HG03064 (cell line): ENCODE results near the gene COQ10B.
"Not testable (repeated sequence)": the region's sequence is repeated elsewhere in the genome, so short reads cannot be mapped to it uniquely, and the experiment has no call there.

Experiments used
- ATAC-seq: cut with Tn5 transposase; IDR thresholded peaks from one replicate; pipeline ENCODE4 v1.9.1; 2021; ENCODE audit warnings: low read depth; ENCODE audit not compliant: unreplicated experiment

The COQ10B gene

DNA sequence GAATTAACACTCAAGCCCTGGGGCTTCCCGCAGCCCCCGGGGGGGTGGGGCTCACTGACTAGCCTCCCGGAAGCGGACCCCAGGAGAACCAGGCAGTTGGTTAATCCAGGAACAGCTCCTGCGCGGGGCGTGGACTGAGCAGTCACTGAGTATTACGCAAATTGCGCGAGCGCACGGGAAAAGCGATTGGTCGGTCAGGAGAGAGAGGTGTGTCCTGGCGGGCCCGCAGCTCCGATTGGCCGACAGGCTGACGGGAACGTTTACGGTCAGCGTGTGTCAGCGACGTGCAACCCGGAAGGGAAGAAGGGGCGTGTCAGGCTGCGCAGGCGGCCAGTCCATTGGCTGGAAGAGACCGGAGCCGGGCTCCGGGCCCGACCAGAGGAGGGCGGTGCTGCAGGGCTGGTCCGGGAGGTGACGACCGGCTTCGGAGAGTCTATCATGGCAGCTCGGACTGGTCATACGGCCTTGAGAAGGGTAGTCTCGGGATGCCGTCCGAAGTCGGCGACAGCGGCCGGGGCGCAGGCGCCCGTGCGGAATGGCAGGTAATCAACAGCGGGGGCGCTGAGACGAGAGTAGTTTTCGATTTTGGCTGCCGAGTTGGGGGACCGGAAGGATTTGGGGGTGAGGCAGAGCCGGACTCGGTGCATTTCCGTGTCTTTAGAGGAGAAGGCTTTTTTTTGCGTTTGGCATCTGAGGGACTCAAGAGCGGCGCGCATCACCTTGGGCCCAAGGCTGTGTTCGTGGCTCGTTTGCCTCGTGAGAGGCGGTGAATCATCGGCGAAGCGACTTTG is at the start of gene COQ10B:
Gene COQ10B, plus strand, starts transcription at position 430 of the 791 bp plus-strand sequence. Its CDS starts 9 bp downstream, at position 439.
- ATAC-seq = peak; percentile 96

DNA sequence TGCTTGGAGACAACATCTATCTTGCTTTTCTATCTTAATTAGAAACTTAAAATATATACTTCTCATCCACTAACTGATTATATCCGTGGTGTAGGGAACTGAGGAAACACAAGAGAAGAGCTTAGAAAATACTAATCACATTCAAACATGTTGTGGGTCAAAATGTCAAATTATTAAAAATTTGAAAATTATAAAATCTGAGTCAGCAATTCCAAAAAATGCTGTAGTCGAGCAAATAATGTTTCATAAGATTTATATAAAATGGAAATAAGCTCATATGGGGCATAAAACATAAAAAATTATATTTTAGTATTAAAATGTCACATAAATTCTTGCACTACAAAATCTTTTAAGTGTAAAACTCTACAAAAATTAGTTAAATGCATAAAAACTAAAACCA is 47.8 kb upstream of the COQ10B start:
- ATAC-seq = no peak

DNA sequence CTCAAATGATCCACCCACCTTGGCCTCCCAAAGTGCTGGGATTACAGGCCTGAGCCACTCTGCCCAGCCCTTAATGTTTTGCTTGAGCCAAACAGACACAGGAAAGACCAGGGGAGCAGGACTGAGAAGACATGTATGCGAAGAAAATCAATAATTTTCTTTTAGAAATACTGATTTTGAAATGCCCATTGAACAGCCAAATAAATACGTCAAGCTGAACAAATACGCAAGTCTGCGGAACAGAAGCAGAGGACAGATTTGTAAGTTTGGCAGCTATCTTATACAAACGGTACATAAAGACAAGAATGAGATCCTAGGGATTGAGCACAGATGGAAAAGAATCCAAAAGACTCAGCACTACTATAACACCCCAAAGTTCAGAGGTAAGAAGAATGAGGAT is 39.3 kb upstream of the COQ10B start:
- ATAC-seq = no peak

DNA sequence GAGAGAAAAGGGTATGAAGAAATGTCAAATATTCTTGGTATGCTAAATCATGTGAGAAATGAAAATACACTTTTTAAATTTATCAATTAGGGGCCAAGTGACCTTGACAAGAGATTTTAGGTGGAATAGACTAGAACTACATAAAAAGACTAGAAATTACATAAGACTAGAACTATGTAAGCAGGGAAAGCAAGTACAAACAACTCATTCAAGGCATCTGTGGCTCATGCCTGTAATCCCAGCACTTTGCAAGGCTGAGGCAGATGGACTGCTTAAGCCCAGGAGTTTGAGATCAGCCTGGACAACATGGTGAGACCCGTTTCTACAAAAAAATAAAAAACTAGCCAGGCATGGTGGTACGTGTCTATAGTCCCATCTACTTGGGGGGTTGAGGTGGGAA is 38.8 kb upstream of the COQ10B start:
- no peak for ATAC-seq

DNA sequence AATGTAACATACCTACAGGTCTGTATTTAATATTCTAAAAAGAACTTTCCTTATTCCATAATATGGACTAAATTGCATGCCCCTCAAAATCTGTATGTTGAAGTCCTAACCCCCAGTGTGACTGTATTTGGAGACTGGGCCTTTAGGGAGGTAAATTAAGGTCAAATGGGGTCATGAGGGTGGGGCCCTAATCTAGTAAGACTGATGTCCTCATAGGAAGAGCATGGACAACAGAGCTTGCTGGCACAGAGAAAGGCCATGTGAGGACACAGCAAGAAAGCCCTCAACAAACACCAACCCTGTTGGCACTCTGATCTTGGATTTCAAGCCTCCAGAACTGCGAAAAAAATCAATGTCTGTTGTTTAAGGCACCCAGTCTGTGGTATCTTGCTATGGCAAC is 37.1 kb upstream of the COQ10B start:
- ATAC-seq = no peak

DNA sequence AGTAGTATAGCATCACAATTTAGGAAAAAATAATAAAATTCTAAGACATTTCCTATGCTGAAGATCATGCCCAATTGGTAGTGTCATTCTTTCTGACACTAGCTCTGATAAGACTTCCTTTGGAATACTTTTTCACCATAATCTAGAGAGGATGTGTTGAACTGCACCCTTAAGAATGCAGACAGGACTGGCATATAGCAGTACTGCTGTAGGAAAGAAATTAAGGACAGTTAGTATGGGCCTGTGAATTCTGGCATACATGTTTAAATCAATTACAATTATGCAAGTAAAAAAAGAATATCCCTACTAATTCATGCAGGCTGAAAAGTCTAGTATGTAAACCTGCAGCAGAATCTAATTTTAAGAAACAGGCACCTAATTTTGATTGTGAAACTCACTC is 33.9 kb upstream of the COQ10B start:
- ATAC-seq = no peak

DNA sequence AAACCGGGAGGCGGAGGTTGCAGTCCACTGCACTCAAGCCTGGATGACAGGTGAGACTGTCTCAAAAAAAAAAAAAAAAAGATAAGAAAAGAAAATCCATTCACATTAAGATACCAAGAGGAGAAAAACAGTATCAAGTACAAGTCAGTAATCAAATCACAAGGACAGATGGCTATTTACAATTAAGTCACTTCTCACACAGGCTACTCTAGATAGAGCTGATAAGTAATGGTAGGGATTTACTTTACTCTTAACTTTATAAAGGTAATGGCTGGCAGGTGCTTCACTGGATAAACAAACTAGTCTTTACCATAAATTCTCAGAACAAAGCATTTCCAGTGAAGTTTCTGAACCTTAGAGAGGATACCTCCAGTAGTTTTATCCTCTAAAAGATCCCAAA is 30.0 kb upstream of the COQ10B start:
- no peak for ATAC-seq

DNA sequence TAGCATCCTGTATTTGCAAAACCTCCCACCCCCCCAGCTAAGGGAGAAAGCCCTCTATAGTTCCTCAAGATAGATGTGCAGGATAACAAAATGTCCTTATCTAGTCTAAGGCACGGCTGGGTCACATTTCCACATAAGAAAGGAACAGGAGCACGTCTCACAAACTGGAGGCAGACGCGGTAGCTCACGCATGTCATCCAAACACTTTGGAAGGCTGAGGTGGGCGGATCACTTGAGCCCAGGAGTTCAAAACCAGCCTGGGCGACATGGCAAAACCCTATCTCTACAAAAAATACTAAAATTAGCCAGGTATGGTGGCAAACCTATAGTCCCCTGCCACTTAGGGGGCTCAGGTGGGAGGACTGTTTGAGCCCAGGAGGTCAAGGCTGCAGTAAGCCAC is 27.8 kb upstream of the COQ10B start:
- ATAC-seq = no peak

DNA sequence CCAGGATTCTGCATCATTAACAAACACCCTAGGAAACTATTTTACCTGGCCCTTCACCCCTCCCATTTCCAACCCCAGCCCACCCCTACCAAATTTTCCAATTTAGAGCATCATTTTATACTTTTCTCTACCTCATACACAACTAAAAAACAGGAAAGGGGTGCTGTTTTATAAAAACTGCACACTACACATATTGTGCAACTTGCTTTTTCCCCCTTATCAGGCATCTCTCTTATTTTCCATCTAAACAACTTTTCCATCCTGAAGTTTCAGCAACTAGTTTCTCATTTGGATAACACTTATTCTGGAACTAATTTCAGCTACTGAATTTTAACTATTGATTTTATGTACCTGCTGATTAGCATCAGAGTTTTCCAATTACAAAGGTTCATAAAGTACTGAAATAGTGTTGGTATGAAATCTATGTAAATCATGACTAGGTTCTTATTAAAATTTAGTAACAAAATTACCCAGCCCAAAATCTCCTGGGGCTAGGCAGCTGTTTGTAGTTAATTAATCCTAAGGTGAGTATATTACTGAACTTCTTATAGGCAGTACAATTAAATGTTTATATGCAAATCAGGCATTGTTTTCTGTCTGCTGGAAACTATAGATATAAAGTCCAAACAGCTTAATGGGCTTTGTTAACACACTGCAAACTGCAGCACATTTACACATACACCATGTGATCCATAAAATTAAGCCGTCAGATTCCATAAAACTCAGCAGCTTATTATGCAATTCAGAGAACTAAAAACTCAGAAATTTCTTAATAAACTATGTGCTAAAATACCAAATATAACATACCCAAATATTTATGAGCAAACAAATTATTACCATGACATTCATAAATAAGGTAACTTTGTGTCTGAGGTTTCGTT is 26.4 kb upstream of the COQ10B start:
- no peak for ATAC-seq

DNA sequence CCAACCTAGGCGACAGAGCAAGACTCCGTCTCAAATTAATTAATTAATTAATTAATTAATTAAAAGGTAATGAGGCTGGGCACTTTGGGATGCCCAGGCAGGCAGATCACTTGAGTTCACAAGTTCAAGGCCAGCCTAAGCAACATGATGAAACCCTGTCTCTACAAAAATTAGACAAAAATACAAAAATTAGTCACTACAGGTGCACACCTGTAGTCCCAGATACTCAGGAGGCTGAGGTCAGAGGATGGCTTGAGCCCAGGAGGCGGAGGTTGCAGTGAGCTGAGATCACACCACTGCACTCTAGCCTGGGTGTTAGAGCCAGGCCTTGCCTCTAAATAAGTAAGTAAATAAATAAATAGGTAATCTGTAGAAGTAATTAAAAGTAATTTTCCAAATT is 25.4 kb upstream of the COQ10B start:
- no peak for ATAC-seq

DNA sequence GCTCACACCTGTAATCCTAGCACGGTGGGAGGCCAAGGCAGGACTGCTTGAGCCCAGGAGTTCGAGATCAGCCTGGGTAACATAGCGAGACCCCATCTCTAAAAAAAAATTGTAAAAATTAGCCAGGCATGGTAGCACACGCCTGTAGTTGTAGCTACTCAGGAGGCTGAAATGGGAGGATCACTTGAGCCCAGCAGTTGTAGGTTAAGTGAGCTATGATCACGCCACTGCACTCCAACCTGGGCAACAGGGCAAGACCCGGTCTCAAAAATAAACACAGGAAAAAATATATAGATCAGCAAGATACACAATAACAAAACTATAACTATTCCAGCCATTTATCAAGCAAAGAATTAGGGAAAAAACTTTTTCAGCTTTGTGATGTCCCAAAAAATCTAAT is 21.5 kb upstream of the COQ10B start:
- no peak for ATAC-seq

DNA sequence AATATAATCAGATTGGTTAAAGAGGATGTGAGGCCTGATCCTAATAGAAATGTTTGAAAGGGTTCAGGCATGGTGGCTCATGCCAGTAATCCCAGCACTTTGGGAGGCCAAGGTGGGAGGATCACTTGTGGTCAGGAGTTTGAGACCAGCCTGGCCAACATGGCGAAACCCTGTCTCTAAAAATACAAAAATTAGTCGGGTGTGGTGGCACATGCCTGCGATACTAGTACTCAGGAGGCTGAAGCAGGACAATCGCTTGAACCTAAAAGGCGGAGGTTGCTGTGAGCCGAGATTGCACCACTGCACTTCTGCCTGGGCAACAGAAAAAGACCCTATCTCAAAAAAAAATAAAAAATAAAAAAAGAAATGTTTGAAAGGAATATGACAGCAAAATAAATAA is 20.8 kb upstream of the COQ10B start:
- not testable (repeated sequence) for ATAC-seq

DNA sequence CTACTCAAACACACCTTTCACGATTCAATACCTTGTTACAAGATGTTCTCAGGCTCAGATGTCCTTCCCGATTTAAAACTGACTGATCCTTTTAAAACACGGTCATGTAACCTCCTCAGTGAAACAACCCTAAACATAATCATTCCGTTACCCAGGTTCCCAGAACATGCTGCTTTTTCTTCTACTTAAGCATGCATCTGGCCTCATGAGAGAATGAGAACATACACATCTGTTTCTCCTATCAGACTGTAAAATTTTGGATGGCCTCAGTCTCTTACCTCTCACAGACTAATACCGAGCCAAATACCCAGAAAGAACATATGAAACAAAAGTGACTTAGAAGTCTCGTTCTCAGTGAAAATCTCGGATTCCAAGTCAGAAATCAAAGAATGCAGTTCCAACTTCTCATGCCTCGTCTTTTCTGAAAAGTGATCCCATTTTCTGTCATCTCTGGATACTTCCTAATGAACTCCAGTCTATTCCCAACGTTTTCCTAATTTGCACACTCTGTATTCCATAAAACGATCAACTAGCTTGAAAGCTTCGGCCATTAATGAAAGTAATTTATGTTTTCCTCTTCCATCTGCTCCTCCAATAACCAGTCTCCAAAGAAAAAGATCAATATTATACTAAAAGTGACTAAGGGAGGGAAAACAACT is 19.4 kb upstream of the COQ10B start:
- no peak for ATAC-seq

DNA sequence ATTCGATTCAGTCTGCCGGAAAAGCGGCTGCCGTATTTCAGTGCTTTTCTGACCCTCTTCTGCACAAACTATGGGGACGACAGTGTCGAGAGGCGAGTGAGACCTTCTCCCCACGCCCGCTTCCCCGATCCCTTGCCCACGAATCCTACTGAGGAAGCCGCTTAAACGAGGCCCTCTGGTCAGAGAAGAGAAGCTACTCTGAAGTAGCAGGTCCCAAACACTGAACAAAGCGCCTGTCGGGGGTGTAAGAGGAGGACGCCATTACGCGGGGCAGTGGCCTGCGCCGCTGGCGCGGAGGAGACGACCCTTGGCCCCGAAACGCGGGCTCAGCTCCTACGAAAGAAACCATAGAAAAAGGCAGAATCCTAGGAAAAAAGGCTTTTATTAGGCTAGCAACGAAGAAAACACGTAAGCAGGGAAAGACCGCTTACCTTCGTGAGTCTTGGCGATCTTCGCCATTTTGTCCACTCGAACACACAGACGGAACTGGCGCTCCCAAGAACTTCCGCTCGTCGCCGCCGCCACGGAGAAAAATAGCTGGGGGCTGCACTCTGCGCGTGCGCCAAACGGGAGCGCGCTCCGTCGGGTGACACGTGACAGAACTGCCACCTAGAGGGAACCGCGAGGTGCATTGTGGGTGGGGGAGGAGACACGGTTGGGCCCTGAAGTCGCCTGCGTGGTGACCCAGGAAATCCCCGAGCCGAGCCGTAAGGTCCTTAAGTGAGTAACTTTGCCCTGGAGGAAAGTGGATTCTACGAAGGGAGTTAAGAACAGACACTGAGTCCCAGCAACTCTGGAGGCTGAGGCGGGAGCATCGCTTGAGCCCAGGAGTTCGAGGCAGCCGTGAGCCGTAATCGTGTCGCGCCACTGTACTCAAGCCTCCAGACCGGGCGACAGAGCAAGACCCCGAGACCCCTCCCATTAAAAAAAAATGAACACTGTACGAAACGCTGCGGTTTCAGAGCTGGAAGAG is 18.5 kb upstream of the COQ10B start, which contains the start of gene SF3B1:
Gene SF3B1, minus strand, starts transcription at position 488 of the 973 bp plus-strand sequence. Its CDS starts 29 bp downstream, at position 459.
- ATAC-seq = peak; percentile 94

DNA sequence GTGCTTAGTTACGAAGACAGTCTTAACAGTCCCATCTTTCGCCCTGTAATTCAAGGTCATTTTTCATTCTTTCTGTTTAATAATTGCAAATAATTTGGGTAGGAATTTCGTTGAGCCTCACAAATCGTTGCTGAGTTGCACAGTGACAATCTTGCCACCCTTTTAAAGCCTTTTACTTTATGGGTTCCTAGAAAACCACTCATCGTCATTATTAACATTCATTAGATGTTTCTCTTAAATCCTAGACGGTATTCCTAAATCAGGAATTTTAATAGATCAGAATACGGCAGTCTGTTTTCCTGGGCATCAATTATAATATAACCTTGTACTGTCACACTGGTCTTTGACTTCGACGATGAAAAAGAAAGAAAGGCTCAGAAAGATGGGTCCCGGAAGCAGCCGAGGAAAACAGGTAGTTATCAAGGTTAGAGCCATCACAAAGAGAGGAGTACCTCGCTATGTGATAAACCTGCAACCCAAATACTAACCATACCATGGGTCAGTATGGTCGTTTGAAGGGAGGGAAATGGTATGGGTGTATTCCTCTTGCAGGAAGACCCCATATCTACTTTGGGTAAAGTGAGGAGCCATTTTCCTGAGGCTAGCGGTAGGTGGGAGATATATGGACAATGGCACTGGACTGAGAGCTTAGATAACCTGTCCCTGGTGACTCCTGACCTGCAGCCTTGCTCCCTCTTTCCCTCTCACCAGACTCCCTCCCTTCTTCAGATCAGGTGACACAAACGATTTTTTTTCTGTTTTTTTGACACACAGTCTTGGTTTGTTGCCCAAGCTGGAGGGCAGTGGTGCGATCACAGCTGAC is 17.5 kb upstream of the COQ10B start:
- ATAC-seq = peak; percentile 1

DNA sequence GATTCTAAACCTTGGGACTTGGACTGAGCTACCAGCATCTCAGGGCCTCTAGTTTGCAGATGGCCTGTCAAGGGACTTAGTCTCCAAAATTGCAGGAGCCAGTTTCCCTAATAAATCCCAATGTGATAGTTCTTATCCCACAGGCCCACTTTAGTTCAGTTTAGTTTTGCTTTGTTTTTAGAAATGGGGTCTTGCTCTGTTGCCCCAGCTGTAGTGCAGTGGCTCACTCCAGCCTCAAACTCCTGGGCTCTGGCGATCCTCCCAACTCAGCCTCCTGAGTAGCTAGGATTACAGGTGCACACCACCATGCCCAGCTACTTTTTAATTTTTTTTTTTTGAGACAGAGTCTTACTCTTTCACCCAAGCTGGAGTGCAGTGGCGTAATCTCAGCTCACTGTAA is 16.0 kb upstream of the COQ10B start:
- no peak for ATAC-seq

DNA sequence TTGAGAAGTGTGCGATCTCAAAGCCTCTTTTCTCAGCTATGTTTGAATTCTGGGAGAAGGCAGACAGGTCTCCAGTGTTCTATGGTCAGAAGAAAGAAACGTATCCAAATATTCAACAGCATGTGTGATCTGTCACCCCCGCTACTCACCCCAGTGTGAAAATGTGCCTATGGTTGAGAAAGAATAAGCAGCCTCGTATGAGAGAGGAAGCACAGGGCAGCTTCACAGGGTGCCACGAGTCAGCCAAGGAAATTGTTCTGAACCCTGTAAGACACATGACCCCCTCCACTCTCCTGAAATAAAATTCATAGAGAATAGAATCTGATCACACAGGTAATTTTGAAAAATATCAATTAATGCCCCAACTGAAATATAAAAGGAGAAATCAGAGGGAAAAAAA is 10.5 kb upstream of the COQ10B start:
- ATAC-seq = no peak

DNA sequence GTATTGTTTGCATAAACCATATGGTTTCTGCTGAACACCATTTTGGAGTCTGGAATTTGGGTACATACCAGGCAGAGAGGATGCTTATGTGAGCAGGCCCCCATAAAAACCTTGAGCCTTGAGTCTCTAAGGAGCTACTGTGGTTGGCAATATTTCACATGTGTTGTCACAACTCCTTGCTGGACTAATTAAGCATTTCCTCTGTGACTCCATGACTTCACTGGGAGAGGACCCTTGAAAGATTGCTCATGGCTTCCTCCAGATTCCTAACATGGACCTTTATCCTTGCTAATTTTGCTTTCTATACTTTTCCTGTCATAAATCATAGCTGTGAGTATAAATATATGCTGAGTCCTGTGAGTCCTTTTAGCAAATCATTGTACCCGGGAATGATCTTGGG is 7.6 kb upstream of the COQ10B start:
- ATAC-seq = no peak

DNA sequence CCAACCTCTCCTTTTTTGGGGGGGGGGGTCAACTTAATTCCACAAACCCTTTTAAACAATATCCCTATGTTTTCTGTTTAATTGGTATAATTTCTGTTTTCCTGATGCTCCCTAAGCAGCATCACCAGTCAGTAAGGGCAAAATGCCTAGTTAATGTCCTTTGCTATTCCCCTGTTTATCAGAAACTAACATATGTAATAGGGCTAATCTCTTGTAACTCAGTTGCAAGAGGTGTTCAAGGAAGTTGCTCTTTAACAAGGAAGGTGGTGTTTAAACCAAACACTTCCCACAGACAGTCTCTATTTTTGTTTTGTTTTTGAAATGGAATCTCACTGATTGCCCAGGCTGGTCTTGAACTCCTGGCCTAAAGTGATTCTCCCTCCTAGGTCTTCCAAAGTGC is 6.5 kb upstream of the COQ10B start:
- no peak for ATAC-seq
